ENCODE measurements around the gene JAKMIP3.

Gene JAKMIP3

GRCh38 chr10:132094581-132095234, 29.0 kb downstream of the JAKMIP3 start:
- H3K27ac ChIP-seq (replicated peaks), result no peak overlapping the region
- DNase-seq (ENCODE audit: low read depth in 1 of 2, low spot score in 1 of 2), result no peak
- H3K4me3 ChIP-seq (replicated peaks; ENCODE audit: insufficient read depth, low read length), result no peak overlapping the region
- TF ChIP-seq REST (IDR thresholded peaks at IDR 0.05; ENCODE audit: insufficient replicate concordance, low read depth) (no peak), GABPA (IDR thresholded peaks at IDR 0.05; ENCODE audit: low read depth) (no peak), CTCF (IDR thresholded peaks at IDR 0.05; ENCODE audit: insufficient read depth, low read length) (no peak), POLR2AphosphoS5 (IDR thresholded peaks at IDR 0.05; ENCODE audit: low read depth) (no peak), SPI1 (IDR thresholded peaks at IDR 0.05; ENCODE audit: borderline replicate concordance, low read depth) (no peak)
- peaks cover 6% of the 10 kb centered on the region for H3K27me3 ChIP-seq (ENCODE audit: insufficient read depth, poor library complexity, severe bottlenecking)

- Histone ChIP-seq H3K4me3 (replicated peaks; ENCODE audit: insufficient read depth, low read length) (no peak overlapping the region), H3K27ac (replicated peaks) (no peak overlapping the region), H3K27me3 (ENCODE audit: insufficient read depth, poor library complexity, severe bottlenecking) (peaks cover 4% of the 10 kb centered on the region)
- no peak for TF ChIP-seq POLR2AphosphoS5 (IDR thresholded peaks at IDR 0.05; ENCODE audit: low read depth)
- no peak for DNase-seq (ENCODE audit: low read depth in 1 of 2, low spot score in 1 of 2)
These were observed 29.8 kb downstream of the JAKMIP3 start for GRCh38 chr10:132095403-132096113.

- no peak for DNase-seq (ENCODE audit: low read depth in 1 of 2, low spot score in 1 of 2)
- TF ChIP-seq REST (IDR thresholded peaks at IDR 0.05; ENCODE audit: insufficient replicate concordance, low read depth) (no peak), POLR2AphosphoS5 (IDR thresholded peaks at IDR 0.05; ENCODE audit: low read depth) (no peak), CTCF (IDR thresholded peaks at IDR 0.05; ENCODE audit: insufficient read depth, low read length) (no peak), SPI1 (IDR thresholded peaks at IDR 0.05; ENCODE audit: borderline replicate concordance, low read depth) (no peak), GABPA (IDR thresholded peaks at IDR 0.05; ENCODE audit: low read depth) (no peak)
- no peaks in the 10 kb centered on the region for H3K27me3 ChIP-seq (ENCODE audit: insufficient read depth, poor library complexity, severe bottlenecking)
- H3K4me3 ChIP-seq (replicated peaks; ENCODE audit: insufficient read depth, low read length), result no peak overlapping the region
- H3K27ac ChIP-seq (replicated peaks), result no peak overlapping the region
These were observed 30.5 kb downstream of the JAKMIP3 start for GRCh38 chr10:132096223-132096622.

- DNase-seq (ENCODE audit: low read depth in 1 of 2, low spot score in 1 of 2), result no peak
- H3K27me3 ChIP-seq (ENCODE audit: insufficient read depth, poor library complexity, severe bottlenecking), result no peaks in the 10 kb centered on the region
- no peak overlapping the region for H3K4me3 ChIP-seq (replicated peaks; ENCODE audit: insufficient read depth, low read length)
- H3K27ac ChIP-seq (replicated peaks), result no peak overlapping the region
- TF ChIP-seq CTCF (IDR thresholded peaks at IDR 0.05; ENCODE audit: insufficient read depth, low read length), result no peak
- no peak for TF ChIP-seq REST (IDR thresholded peaks at IDR 0.05; ENCODE audit: insufficient replicate concordance, low read depth)
- TF ChIP-seq GABPA (IDR thresholded peaks at IDR 0.05; ENCODE audit: low read depth), result no peak
- no peak for TF ChIP-seq POLR2AphosphoS5 (IDR thresholded peaks at IDR 0.05; ENCODE audit: low read depth)
- TF ChIP-seq SPI1 (IDR thresholded peaks at IDR 0.05; ENCODE audit: borderline replicate concordance, low read depth), result no peak
These were observed 31.2 kb downstream of the JAKMIP3 start for GRCh38 chr10:132096863-132097478.

Data from HL-60 (cell line).